ENCODE data around the gene SLC44A4. TPM values are rescaled to one million over a fixed set of nuclear protein-coding genes. Genes with fewer than 3 reads are reported as not detected.

The SLC44A4 gene
- polyA plus RNA-seq, 1 donor (not counting 4 experiments of a cell fraction or from before 2014, with no cell fraction given) = 0.25 TPM

GRCh38 chr6:31837369-31838113, 41.3 kb downstream of the SLC44A4 start:
- peak overlapping the region; percentile 95 for H3K4me2 ChIP-seq (ENCODE audit: control insufficient read depth, extremely low read depth, insufficient read depth, low read depth, low read length)
- no peak overlapping the region for H2AFZ ChIP-seq (ENCODE audit: control insufficient read depth, low read length)
- H3K27ac ChIP-seq (ENCODE audit: control insufficient read depth, insufficient read depth, low read length) = peak overlapping the region; percentile 99
- FAIRE-seq (no peak), DNase-seq (ENCODE audit: low read depth, low spot score) (no peak)
- peaks cover 39% of the 10 kb centered on the region for H4K20me1 ChIP-seq (ENCODE audit: control insufficient read depth, extremely low read depth, insufficient read depth, low read length)
- dilution Hi-C loops (cut with MboI; ENCODE audit: extremely low pct_ligation_motif_present, low sequenced_read_pairs) = no loop called here
- TF ChIP-seq EZH2 (IDR thresholded peaks at IDR 0.05; ENCODE audit: low read length) (no peak), CTCF (optimal IDR thresholded peaks at IDR 0.05 in 1 of 3, IDR thresholded peaks at IDR 0.05 in 1 of 3, conservative IDR thresholded peaks at IDR 0.05 in 1 of 3; ENCODE audit: extremely low read depth in 1 of 3, insufficient read depth in 2 of 3, low read length in 3 of 3) (no peak)
- peak overlapping the region; percentile 78 to 96 (median 92) for H3K4me3 ChIP-seq (ENCODE audit: control insufficient read depth in 2 of 3, extremely low read depth in 1 of 3, insufficient read depth in 2 of 3, low read depth in 1 of 3, low read length in 3 of 3)
- peaks cover 23 to 37% of the 10 kb centered on the region in 2 experiments for H3K36me3 ChIP-seq (ENCODE audit: control insufficient read depth in 2 of 2, extremely low read depth in 1 of 2, insufficient read depth in 2 of 2, low read length in 2 of 2)
- no peaks in the 10 kb centered on the region for H3K27me3 ChIP-seq (ENCODE audit: control insufficient read depth, extremely low read depth, insufficient read depth, low read length)
- H3K79me2 ChIP-seq (ENCODE audit: control insufficient read depth, insufficient read depth, low read length) = peaks cover 45% of the 10 kb centered on the region
- no peaks in the 10 kb centered on the region for H3K9me3 ChIP-seq (ENCODE audit: control insufficient read depth, low read depth, low read length)
- H3K9ac ChIP-seq (ENCODE audit: control insufficient read depth, extremely low read depth, insufficient read depth, low read length) = peak overlapping the region; percentile 97
- H3K4me1 ChIP-seq (ENCODE audit: control insufficient read depth, extremely low read depth, insufficient read depth, low read length) = peaks cover 15% of the 10 kb centered on the region
- H3K9me1 ChIP-seq (ENCODE audit: control insufficient read depth, extremely low read depth, insufficient read depth, low read length) = peaks cover 2% of the 10 kb centered on the region

- H3K79me2 ChIP-seq (ENCODE audit: control insufficient read depth, insufficient read depth, low read length) = peaks cover 46% of the 10 kb centered on the region
These were observed 42.1 kb downstream of the SLC44A4 start for GRCh38 chr6:31836474-31837368.

More at GRCh38 chr6:31836474-31837368, 42.1 kb downstream of the SLC44A4 start:
- dilution Hi-C loops (cut with MboI; ENCODE audit: extremely low pct_ligation_motif_present, low sequenced_read_pairs) = no loop called here
- Histone ChIP-seq H3K4me2 (ENCODE audit: control insufficient read depth, extremely low read depth, insufficient read depth, low read depth, low read length) (peak overlapping the region; percentile 95), H4K20me1 (ENCODE audit: control insufficient read depth, extremely low read depth, insufficient read depth, low read length) (peaks cover 39% of the 10 kb centered on the region), H3K36me3 (ENCODE audit: control insufficient read depth in 2 of 2, extremely low read depth in 1 of 2, insufficient read depth in 2 of 2, low read length in 2 of 2) (peaks cover 23 to 37% of the 10 kb centered on the region in 2 experiments), H3K4me3 (ENCODE audit: control insufficient read depth in 2 of 3, extremely low read depth in 1 of 3, insufficient read depth in 2 of 3, low read depth in 1 of 3, low read length in 3 of 3) (peak overlapping the region; percentile 78 to 96 (median 92)), H3K27me3 (ENCODE audit: control insufficient read depth, extremely low read depth, insufficient read depth, low read length) (no peaks in the 10 kb centered on the region), H3K27ac (ENCODE audit: control insufficient read depth, insufficient read depth, low read length) (peak overlapping the region; percentile 99), H3K9me1 (ENCODE audit: control insufficient read depth, extremely low read depth, insufficient read depth, low read length) (peaks cover 2% of the 10 kb centered on the region), H3K4me1 (ENCODE audit: control insufficient read depth, extremely low read depth, insufficient read depth, low read length) (peaks cover 17% of the 10 kb centered on the region), H3K9me3 (ENCODE audit: control insufficient read depth, low read depth, low read length) (no peaks in the 10 kb centered on the region), H3K9ac (ENCODE audit: control insufficient read depth, extremely low read depth, insufficient read depth, low read length) (peak overlapping the region; percentile 97), H2AFZ (ENCODE audit: control insufficient read depth, low read length) (no peak overlapping the region)
- peak in 1 of 3 experiments; percentile 13 for TF ChIP-seq CTCF (optimal IDR thresholded peaks at IDR 0.05 in 1 of 3, IDR thresholded peaks at IDR 0.05 in 1 of 3, conservative IDR thresholded peaks at IDR 0.05 in 1 of 3; ENCODE audit: extremely low read depth in 1 of 3, insufficient read depth in 2 of 3, low read length in 3 of 3)
- no peak for TF ChIP-seq EZH2 (IDR thresholded peaks at IDR 0.05; ENCODE audit: low read length)
- FAIRE-seq (no peak), DNase-seq (ENCODE audit: low read depth, low spot score) (no peak)
